C4-2B (cell line): ENCODE results near the gene HIPK4.

ENCODE experiments used
- H3K27ac ChIP-seq: fragments of 450-650 bp; 2 replicates; pipeline ENCODE4 v1.5.1; 2017
- CTCF ChIP-seq: fragments of 450-650 bp; conservative IDR thresholded peaks from 2 replicates; pipeline ENCODE4 v1.5.1; 2017; ENCODE audit warnings: mild to moderate bottlenecking
- ZFX ChIP-seq: fragments of 450-650 bp; IDR thresholded peaks from 2 replicates; pipeline ENCODE4 v1.6.1; 2017

HIPK4 gene

DNA sequence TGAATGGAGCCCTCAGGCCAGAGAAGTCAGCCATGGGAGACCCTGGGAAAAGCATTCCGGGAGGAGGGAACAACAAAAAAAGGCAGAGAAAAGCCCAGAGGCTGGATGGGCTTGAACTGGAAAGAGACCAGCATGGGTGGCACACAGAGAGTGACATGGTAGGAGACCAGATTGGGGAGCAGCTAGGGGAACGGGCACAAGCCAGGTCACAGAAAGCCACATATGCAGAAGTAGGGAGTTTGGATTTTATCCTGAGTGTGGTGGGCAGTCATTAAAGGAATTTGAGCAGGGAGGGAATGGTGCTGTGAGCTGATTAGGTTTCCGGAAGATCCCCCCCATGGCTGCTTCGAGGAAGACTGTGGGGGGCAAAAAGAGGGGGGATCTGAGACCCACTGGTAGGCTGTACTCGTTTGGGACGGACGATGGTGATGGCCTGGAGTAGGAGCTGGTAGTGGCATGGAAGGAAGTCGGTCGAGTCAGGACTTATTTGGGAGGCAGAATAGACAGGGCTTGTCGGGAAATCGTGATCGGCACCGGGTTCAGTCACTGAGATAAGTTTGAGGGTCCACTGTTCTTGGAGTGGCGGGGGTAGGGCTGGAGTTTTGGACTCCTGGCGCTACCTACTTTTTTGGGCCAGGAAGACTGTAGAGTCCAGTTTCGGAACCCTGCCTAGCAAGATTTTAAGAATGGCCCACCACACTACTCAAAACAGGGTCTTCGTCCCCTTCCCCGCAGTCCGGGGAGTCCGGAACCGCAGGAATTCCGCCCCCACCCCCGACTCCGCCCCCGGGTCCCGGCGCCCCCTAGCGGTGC is 34.9 kb upstream of the HIPK4 start:
- TF ChIP-seq CTCF (0 out of 2 replicates have a peak, but pooled peaks have one; percentile 32), ZFX (no peak)
- H3K27ac ChIP-seq = peak overlapping the region; percentile 88

DNA sequence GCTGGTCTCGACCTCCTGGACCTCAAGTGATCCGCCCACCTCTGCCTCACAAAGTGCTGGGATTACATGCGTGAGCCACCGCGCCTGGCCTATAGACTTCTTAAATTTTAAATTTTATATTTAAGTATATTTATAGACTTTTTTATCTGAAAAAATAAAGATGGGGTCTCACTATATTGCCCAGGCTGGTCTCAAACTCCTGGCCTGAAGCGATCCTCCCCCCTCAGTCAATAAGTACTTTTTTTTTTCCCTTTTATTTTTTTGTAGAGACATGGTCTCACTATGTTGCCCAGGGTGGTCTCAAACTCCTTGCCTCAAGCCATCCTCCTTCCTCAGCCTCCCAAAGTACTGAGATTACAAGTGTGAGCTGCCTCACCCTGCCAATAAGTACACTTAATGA is 34.0 kb upstream of the HIPK4 start:
- H3K27ac ChIP-seq = no peak overlapping the region
- TF ChIP-seq CTCF = no peak
- no peak for TF ChIP-seq ZFX

DNA sequence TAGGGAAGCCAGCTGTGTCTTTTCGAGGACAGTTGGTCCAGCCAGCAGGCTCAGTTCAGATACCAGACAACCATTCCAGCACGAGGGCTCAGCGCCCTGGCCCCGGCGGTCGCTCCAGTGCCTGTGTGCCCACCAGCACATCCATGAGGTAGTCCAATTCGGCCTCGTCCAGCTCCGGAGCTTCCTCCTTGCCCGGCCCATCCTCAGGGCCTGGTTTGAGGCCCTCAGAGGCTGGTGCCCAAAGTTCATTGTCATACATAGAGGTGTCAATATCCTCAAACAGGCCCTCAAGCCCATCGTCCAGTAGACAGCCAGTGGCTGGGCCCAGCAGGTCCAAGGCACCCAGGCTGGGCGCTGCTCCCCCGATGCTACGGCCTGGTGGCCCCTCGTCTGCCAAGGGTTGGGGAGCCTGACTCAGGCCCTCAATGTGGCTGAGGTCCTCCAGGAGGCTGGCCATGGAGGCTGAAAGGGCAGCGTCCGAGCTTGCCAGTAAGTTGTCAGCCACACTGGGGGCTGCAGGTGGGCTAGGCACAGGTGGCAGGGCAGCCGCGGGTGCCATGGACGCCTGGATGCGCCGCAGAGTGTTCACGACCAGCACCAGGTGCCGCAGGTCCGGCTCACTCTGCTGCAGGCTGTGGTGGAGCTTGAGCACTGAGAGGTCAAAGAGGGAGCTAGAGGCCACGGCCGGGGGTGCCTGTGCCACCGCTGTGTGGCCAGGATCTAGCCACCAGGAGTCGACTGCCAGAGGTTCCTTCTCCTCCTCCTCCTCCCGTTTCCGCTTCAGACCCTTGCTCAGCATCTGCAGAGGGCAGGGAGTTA is 33.0 kb upstream of the HIPK4 start:
- H3K27ac ChIP-seq = no peak overlapping the region

DNA sequence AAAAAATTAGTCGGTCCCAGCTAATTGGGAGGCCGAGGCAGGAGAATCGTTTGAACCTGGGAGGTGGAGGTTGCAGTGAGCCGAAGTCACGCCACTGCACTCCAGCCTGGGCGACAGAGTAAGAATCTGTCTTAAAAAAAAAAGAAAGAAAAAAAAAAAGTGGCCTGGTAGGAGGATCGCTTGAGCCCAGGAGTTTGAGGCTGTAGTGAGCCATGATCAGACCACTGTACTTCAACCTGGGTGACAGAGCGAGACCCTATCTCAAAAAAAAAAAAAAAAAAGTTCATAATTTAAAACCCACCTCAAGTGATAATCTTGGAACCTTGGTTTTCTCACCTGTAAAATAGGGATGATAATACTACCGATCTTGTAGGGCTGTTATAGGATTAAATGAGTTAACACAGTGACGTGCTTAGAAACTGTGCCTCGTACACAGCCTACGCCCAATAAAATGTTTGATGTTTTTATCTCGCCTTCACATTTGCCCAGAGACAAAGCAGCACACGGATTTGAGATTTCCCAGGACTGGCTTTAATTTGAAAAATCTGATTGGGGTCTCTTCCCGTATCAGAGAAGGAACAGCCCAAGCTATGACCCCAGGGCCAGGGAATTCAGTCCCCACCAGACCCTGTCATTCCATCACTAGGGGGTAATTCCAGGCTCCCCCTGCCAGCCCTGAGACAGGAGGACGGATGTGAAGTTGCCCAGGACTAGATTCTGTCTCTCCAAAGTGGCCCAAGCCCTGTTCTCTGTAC is 32.2 kb upstream of the HIPK4 start:
- peak overlapping the region; percentile 84 for H3K27ac ChIP-seq
- no peak for TF ChIP-seq CTCF
- TF ChIP-seq ZFX = no peak

More for the DNA sequence above, 33.0 kb upstream of the HIPK4 start:
- no peak for TF ChIP-seq CTCF
- TF ChIP-seq ZFX = no peak

- peak overlapping the region; percentile 84 for H3K27ac ChIP-seq
- TF ChIP-seq CTCF (peak; percentile 98), ZFX (no peak)
Observed at GRCh38 chr19:40420766-40421765, 31.1 kb upstream of the HIPK4 start.

DNA sequence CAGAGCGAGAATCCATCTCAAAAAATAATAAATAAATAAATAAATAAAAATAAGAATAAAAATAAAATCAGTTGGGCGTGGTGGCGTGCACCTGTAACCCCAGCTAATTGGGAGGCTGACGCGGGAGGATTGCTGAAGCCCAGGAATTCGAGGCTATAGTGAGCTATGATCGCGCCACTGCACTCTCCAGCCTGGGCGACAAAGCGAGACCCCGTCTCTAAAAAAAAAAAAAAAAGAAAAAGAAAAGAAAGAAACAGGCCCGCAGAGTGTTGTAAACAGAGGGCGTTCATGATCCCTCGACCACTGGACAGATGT is 30.4 kb upstream of the HIPK4 start:
- H3K27ac ChIP-seq = peak overlapping the region; percentile 84
- no peak for TF ChIP-seq CTCF
